GM12872 (cell line): ENCODE measurements around the gene CDH13.

Experiments used
- TF ChIP-seq, protein P1 (sequence below): IDR thresholded peaks from 3 replicates; pipeline ENCODE4 v1.5.1; 2011; ENCODE audit warnings: low read depth, mild to moderate bottlenecking, low read length, moderate library complexity; ENCODE audit not compliant: insufficient read depth

The CDH13 gene

DNA sequence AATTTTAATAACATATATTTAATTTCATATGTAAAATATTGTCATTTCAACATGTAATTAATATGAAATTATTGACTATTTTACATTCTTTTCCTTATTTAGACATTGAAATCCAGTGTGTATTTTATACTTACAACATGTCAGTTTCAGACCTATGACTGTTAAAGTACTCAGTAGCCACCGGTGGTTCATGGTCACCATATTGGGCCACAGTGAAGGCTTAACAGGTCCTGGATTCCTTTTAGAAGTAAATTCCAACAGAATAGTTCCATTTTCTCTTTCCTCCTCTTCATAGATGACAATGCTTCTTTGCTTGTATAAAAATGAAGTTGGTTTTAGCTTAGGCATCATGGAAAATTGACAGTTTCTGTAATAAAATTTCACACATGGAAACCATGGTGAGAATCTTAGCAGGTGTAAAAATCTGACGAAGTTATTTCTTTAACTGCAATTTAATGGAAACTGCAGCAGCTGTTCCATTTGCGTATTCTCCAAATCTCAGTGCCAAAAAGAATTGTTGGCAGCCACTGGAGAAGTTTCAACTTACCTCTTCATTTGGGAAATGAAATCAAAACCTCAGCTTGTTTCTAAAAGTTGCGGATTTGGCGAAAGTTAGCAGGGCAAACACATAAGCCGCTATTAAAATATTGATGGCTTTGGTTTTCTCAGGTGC lies 231.1 kb downstream of the CDH13 start:
- TF ChIP-seq, protein P1, sequence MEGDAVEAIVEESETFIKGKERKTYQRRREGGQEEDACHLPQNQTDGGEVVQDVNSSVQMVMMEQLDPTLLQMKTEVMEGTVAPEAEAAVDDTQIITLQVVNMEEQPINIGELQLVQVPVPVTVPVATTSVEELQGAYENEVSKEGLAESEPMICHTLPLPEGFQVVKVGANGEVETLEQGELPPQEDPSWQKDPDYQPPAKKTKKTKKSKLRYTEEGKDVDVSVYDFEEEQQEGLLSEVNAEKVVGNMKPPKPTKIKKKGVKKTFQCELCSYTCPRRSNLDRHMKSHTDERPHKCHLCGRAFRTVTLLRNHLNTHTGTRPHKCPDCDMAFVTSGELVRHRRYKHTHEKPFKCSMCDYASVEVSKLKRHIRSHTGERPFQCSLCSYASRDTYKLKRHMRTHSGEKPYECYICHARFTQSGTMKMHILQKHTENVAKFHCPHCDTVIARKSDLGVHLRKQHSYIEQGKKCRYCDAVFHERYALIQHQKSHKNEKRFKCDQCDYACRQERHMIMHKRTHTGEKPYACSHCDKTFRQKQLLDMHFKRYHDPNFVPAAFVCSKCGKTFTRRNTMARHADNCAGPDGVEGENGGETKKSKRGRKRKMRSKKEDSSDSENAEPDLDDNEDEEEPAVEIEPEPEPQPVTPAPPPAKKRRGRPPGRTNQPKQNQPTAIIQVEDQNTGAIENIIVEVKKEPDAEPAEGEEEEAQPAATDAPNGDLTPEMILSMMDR: no peak

DNA sequence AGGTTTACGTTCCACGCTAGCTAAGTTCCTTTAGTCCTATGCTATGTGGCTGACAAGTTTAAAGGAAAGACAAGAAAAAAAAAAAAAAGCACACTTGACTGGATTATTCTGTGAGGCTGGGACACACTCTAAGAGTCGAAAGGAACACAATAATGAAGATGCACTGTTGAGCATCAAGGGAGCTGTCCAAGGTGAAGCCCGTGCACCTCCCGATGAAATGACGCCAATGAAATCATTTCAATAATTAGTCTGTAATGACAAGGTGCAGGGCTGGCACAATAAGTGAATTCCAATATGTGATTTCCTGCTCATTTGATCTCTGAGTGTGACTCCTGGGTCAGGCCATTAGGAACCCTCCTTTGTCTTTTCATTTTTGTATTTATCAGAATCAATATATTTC lies 232.9 kb downstream of the CDH13 start:
- TF ChIP-seq, protein P1: no peak

DNA sequence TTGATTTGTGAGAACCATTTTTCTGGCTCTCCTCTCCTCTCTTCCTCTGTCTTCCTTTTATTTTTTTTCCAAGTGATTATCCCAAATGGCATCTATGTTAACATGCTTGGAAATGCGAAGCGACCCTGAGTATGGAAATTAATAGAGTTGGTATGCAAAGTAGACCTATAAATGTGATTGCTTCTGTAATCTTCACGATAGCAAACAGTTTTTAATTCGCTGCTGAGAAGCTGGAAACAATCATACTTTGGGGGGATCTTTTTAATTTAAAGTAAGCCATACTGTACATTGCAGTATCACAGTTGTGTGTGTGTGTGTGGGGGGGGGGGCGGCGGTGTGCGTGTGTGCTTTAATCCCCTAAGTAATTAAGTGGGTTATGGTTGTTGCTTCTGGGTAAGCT lies 233.3 kb downstream of the CDH13 start:
- TF ChIP-seq, protein P1: no peak

DNA sequence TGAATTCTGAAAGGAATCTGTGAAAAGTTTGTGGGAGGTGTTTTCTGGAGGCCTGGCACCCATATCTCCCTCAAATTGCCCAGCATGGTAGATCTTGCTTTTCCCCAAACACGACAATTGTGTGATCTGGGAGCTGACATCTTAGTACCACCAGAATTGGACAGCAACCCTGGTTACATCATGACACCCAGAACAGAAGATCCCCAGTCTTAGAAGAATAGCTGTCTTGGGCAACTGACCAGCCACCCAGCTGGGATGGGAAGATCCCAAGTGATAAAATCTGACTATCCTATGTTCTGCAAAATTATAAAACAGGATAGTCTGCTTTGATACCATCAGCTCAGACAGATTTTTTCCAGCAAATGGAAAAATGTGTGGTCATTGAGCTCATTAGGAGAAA lies 235.3 kb downstream of the CDH13 start:
- TF ChIP-seq, protein P1: no peak

DNA sequence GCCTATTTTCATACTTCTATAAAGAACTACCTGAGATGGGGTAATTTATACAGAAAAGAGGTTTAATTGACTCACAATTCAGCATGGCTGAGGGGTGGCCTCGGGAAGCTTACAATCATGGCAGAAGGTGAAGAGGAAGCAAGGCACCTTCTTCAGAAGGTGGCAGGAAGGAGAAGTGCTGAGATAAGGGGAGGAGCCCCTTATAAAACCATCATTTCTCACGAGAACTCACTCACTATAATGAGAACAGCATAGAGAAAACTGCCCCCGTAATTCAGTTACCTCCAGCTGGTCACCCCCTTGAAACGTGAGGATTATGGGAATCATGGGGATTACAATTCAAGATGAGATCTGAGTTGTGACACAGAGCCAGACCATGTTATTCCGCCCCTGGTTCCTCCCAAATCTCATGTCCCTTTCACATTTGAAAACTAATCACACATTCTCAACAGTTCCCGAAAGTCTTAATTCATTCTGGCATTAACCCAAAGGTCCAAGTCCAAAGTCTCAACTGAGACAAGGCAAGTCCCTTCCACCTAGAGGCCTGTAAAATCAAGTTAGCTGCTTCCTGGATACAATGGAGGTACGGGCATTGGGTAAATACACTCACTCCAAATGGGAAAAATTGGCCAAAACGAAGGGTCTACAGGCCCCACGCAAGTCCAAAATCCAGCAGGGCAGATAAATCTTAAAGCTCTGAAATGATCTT lies 237.7 kb downstream of the CDH13 start:
- TF ChIP-seq, protein P1: no peak

DNA sequence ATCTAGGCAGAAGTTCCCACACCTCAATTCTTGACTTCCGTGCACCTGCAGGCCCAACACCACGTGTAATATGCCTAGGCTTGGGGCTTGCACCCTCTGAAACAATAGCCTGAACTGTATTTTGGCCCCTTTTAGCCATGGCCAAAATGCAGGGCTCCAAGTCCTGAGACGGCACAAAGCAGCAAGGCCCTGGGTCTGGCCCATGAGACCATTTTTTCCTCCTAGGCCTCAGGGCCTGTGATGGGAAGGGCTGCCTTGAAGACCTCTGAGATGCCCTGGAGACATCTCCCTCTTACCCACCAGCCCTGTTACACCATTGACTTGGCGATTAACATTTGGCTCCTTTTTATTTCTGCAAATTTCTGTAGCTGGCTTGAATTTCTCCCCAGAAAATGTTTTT lies 238.6 kb downstream of the CDH13 start:
- TF ChIP-seq, protein P1: no peak

DNA sequence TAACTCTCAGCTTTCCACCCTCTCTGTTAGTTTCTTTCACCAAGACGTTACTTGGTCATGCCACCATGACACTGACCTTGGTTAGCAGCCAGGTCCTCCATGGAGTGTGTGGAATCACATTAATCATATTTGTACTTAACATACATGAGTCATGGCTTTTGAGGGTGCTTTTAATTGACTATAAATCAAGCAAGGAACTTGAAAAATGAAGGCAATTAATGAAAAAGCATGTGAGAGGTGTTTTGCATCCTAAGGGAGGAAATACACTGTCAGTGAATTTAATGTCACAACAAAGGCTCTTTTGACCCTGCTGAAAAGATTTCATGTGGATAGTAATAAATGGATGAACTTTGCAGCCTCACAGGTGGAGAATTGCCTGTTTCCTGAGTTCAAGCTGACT lies 240.7 kb downstream of the CDH13 start:
- TF ChIP-seq, protein P1: no peak
